ENCODE measurements around the gene NRXN3.

DNA sequence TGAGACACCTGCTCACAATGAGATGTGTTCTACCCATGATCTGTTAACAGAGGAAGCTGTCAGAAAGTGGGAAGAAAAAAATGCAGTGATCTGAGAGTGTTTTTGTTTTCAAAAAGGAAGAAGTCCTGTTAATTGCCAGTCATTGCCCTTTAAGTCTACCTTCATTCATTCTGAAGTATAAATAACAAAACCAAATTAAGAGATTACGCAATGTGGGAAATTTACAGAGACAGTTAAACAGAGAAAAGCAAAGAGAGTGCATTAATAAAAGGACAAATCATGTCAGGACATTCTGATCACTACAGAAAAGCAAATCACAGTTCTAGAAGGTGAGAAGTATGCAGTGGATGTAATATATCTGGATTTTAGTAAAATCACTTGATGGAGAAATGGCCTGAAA, 154.2 kb downstream of the NRXN3 start:
- TF ChIP-seq ELK4 (IDR thresholded peaks at IDR 0.05; ENCODE audit: borderline replicate concordance, low read depth, low read length) (no peak), YY1 (tag by site-specific recombination; IDR thresholded peaks at IDR 0.05) (no peak), SCRT1 (tag by site-specific recombination; IDR thresholded peaks at IDR 0.05; ENCODE audit: borderline replicate concordance) (no peak), ZBTB49 (tag by site-specific recombination; IDR thresholded peaks at IDR 0.05; ENCODE audit: low read depth) (no peak), ZNF292 (tag by site-specific recombination; IDR thresholded peaks at IDR 0.05; ENCODE audit: borderline replicate concordance, low read depth) (no peak), ZNF843 (tag by site-specific recombination; IDR thresholded peaks at IDR 0.05) (no peak), ZBTB7A (tag by site-specific recombination; IDR thresholded peaks at IDR 0.05; ENCODE audit: low read depth) (no peak), ZNF558 (tag by site-specific recombination; IDR thresholded peaks at IDR 0.05) (no peak), ZNF362 (tag by site-specific recombination; IDR thresholded peaks at IDR 0.05) (no peak), MYNN (tag by site-specific recombination; IDR thresholded peaks at IDR 0.05; ENCODE audit: borderline replicate concordance) (no peak), ZNF704 (tag by site-specific recombination; IDR thresholded peaks at IDR 0.05) (no peak)
- TF ChIP-seq, protein P1, sequence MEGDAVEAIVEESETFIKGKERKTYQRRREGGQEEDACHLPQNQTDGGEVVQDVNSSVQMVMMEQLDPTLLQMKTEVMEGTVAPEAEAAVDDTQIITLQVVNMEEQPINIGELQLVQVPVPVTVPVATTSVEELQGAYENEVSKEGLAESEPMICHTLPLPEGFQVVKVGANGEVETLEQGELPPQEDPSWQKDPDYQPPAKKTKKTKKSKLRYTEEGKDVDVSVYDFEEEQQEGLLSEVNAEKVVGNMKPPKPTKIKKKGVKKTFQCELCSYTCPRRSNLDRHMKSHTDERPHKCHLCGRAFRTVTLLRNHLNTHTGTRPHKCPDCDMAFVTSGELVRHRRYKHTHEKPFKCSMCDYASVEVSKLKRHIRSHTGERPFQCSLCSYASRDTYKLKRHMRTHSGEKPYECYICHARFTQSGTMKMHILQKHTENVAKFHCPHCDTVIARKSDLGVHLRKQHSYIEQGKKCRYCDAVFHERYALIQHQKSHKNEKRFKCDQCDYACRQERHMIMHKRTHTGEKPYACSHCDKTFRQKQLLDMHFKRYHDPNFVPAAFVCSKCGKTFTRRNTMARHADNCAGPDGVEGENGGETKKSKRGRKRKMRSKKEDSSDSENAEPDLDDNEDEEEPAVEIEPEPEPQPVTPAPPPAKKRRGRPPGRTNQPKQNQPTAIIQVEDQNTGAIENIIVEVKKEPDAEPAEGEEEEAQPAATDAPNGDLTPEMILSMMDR (tag by site-specific recombination; IDR thresholded peaks at IDR 0.05), result no peak
